WTC11 (cell line): ENCODE data around the gene CYP46A1. TPM values are rescaled to one million over a fixed set of nuclear protein-coding genes. Genes with fewer than 3 reads are reported as not detected.

Source experiments
- ATAC-seq: fragments of 200-7000 bp; cut with Tn5 transposase; 2 replicates; pipeline ENCODE4 v1.10.0; 2021; ENCODE audit warnings: mild to moderate bottlenecking, moderate library complexity
- CTCF ChIA-PET: fragments of 300-600 bp; sonication (Branson Sonifier 250); formaldehyde crosslinking; loops from one replicate; lab custom pipeline; 2021; ENCODE audit warnings: antibody characterized with exemption; lab: Charles Lee
- POLR2A ChIA-PET: fragments of 350-600 bp; sonication (Branson Sonifier 250); formaldehyde crosslinking; loops from one replicate; lab custom pipeline; 2021; ENCODE audit warnings: antibody characterized with exemption; lab: Charles Lee
- DNase-seq: peaks from one replicate; pipeline ENCODE4 v3.0.0; 2021; ENCODE audit warnings: low spot score
- H3K27ac Mint-ChIP-seq: 2 replicates; pipeline ENCODE4 v1.8.0; 2021; ENCODE audit warnings: mixed read lengths
- H3K27me3 Mint-ChIP-seq: 2 replicates; pipeline ENCODE4 v1.8.0; 2021; ENCODE audit warnings: low read depth, mild to moderate bottlenecking, moderate library complexity, mixed read lengths
- H3K36me3 Mint-ChIP-seq: 2 replicates; pipeline ENCODE4 v1.8.0; 2021; ENCODE audit warnings: mixed read lengths
- H3K4me1 Mint-ChIP-seq: 2 replicates; pipeline ENCODE4 v1.8.0; 2022; ENCODE audit warnings: mixed read lengths
- H3K4me3 Mint-ChIP-seq: 2 replicates; pipeline ENCODE4 v1.8.0; 2021; ENCODE audit warnings: mild to moderate bottlenecking, moderate library complexity, mixed read lengths
- H3K9me3 Mint-ChIP-seq: 2 replicates; pipeline ENCODE4 v1.8.0; 2021; ENCODE audit warnings: mixed read lengths
- ATF2 ChIP-seq: sonication (generic); formaldehyde crosslinking; IDR thresholded peaks from 2 replicates; pipeline ENCODE4 v1.8.1; 2022; ENCODE audit warnings: low read depth, missing genetic modification reagents, borderline replicate concordance
- ATF6 ChIP-seq: sonication (generic); formaldehyde crosslinking; IDR thresholded peaks from 2 replicates; pipeline ENCODE4 v1.8.1; 2023; ENCODE audit warnings: mild to moderate bottlenecking, missing genetic modification reagents
- CDX4 ChIP-seq: fragments of 250-450 bp; sonication (Bioruptor Pico); IDR thresholded peaks from 2 replicates; pipeline ENCODE4 v1.9.0; 2021; ENCODE audit warnings: moderate library complexity, mild to moderate bottlenecking, inconsistent platforms, borderline replicate concordance
- ELF4 ChIP-seq: sonication (generic); formaldehyde crosslinking; IDR thresholded peaks from 2 replicates; pipeline ENCODE4 v1.8.1; 2022; ENCODE audit warnings: low read depth, mild to moderate bottlenecking, moderate library complexity, missing genetic modification reagents
- FOXK1 ChIP-seq: sonication (generic); formaldehyde crosslinking; IDR thresholded peaks from 2 replicates; pipeline ENCODE4 v1.8.0; 2022; ENCODE audit warnings: mild to moderate bottlenecking, moderate library complexity, missing genetic modification reagents
- GABPB1 ChIP-seq: sonication (generic); formaldehyde crosslinking; IDR thresholded peaks from 2 replicates; pipeline ENCODE4 v1.8.1; 2023; ENCODE audit warnings: mild to moderate bottlenecking, missing genetic modification reagents
- JAZF1 ChIP-seq: fragments of 250-450 bp; sonication (Bioruptor Pico); IDR thresholded peaks from 2 replicates; pipeline ENCODE4 v1.9.0; 2021; ENCODE audit warnings: moderate library complexity, mild to moderate bottlenecking, inconsistent platforms
- NFATC4 ChIP-seq: fragments of 250-450 bp; sonication (Bioruptor Pico); IDR thresholded peaks from 2 replicates; pipeline ENCODE4 v1.9.0; 2021; ENCODE audit warnings: mild to moderate bottlenecking
- SMAD4 ChIP-seq: sonication (generic); formaldehyde crosslinking; IDR thresholded peaks from 2 replicates; pipeline ENCODE4 v1.8.0; 2022; ENCODE audit warnings: mild to moderate bottlenecking, missing genetic modification reagents
- SP1 ChIP-seq: sonication (generic); formaldehyde crosslinking; conservative IDR thresholded peaks from 2 replicates; pipeline ENCODE4 v1.8.1; 2022; ENCODE audit warnings: missing genetic modification reagents
- STAT6 ChIP-seq: sonication (generic); formaldehyde crosslinking; conservative IDR thresholded peaks from 2 replicates; pipeline ENCODE4 v1.8.1; 2023; ENCODE audit warnings: mild to moderate bottlenecking, low read depth, missing genetic modification reagents, moderate library complexity
- TEAD4 ChIP-seq: sonication (generic); formaldehyde crosslinking; IDR thresholded peaks from 2 replicates; pipeline ENCODE4 v1.8.0; 2022; ENCODE audit warnings: mild to moderate bottlenecking, missing genetic modification reagents
- ZNF219 ChIP-seq: sonication (generic); formaldehyde crosslinking; IDR thresholded peaks from 2 replicates; pipeline ENCODE4 v1.8.0; 2023; ENCODE audit warnings: missing genetic modification reagents, mild to moderate bottlenecking, borderline replicate concordance
- ZNF281 ChIP-seq: sonication (generic); formaldehyde crosslinking; IDR thresholded peaks from 2 replicates; pipeline ENCODE4 v1.8.0; 2023; ENCODE audit warnings: mild to moderate bottlenecking, missing genetic modification reagents
- ZNF425 ChIP-seq: fragments of 250-450 bp; sonication (Bioruptor Pico); conservative IDR thresholded peaks from 2 replicates; pipeline ENCODE4 v1.9.0; 2021; ENCODE audit warnings: mild to moderate bottlenecking
- total RNA-seq: library from RNA; stranded (reverse); gene quantifications from 3 replicates; pipeline ENCODE4 v1.2.3, GENCODE V29; 2021

Gene CYP46A1
- total RNA-seq, 1 experiment from 2014 or later = 0.77 TPM

GRCh38 chr14:99744873-99745224 is 60.8 kb downstream of the CYP46A1 start (continued):
- TF ChIP-seq ATF2 (CRISPR knock-in tag) (no peak), GABPB1 (no peak), SMAD4 (CRISPR knock-in tag) (no peak)

- H3K36me3 Mint-ChIP-seq = no peaks in the 10 kb centered on the region
- H3K4me1 Mint-ChIP-seq = peaks cover 26% of the 10 kb centered on the region
- DNase-seq = no peak
- TF ChIP-seq JAZF1 = no peak
- TF ChIP-seq ZNF281 = no peak
- TF ChIP-seq FOXK1 (CRISPR knock-in tag) = no peak
- POLR2A ChIA-PET = interaction anchor here (0.6 kb wide), 1 partner anchor 133 kb away, joined by 3 read pairs; no protein-coding TSS in a partner anchor
- no peaks in the 10 kb centered on the region for H3K9me3 Mint-ChIP-seq
- CTCF ChIA-PET = interaction anchor here (0.6 to 1.1 kb wide), 3 partner anchors 10 to 15 kb away, joined by 3 read pairs; no protein-coding TSS in a partner anchor
- no peak for ATAC-seq
- no peak overlapping the region for H3K27ac Mint-ChIP-seq
- H3K4me3 Mint-ChIP-seq = no peak overlapping the region
- peaks cover 5% of the 10 kb centered on the region; the same call in 1 of the 2 replicates for H3K27me3 Mint-ChIP-seq
Measured at GRCh38 chr14:99745307-99745951, 61.3 kb downstream of the CYP46A1 start.

GRCh38 chr14:99747167-99747566 is 63.1 kb downstream of the CYP46A1 start:
- Mint-ChIP-seq H3K27me3 (peaks cover 5% of the 10 kb centered on the region; the same call in 1 of the 2 replicates), H3K4me1 (peaks cover 26% of the 10 kb centered on the region), H3K9me3 (no peaks in the 10 kb centered on the region), H3K36me3 (no peaks in the 10 kb centered on the region), H3K4me3 (no peak overlapping the region), H3K27ac (no peak overlapping the region)
- no peak for TF ChIP-seq ZNF425
- TF ChIP-seq TEAD4 (CRISPR knock-in tag) = no peak
- no peak for TF ChIP-seq ATF6 (CRISPR knock-in tag)
- TF ChIP-seq CDX4 (CRISPR knock-in tag) = no peak
- no peak for TF ChIP-seq JAZF1
- TF ChIP-seq NFATC4 (CRISPR knock-in tag) = no peak
- TF ChIP-seq ELF4 (CRISPR knock-in tag) = no peak
- no peak for TF ChIP-seq ZNF219 (CRISPR knock-in tag)
- TF ChIP-seq STAT6 (CRISPR knock-in tag) = no peak
- TF ChIP-seq SP1 (CRISPR knock-in tag) = no peak
- POLR2A ChIA-PET = interaction anchor here (0.6 kb wide), 1 partner anchor 102 kb away, joined by 3 read pairs; no protein-coding TSS in a partner anchor
- DNase-seq (no peak), ATAC-seq (no peak)
- CTCF ChIA-PET = interaction anchor here (0.6 to 1.8 kb wide), 7 partner anchors 12 to 1212 kb away, joined by 3 to 8 read pairs (median 3); partner anchors contain the start of genes CYP46A1 and DEGS2
